GM18909 (cell line): Measurements from ENCODE around the gene NDUFS7.
"Not testable (repeated sequence)": the region's sequence is repeated elsewhere in the genome, so short reads cannot be mapped to it uniquely, and the experiment has no call there.

Experiments
- ATAC-seq: cut with Tn5 transposase; IDR thresholded peaks from one replicate; pipeline ENCODE4 v1.9.1; 2021; ENCODE audit warnings: mild to moderate bottlenecking; ENCODE audit not compliant: unreplicated experiment, poor library complexity

NDUFS7 gene

GRCh38 chr19:1416014-1416841, 32.5 kb downstream of the NDUFS7 start:
- ATAC-seq, result no peak

- no peak for ATAC-seq
These were observed 33.4 kb downstream of the NDUFS7 start for GRCh38 chr19:1417145-1417544.

DNA sequence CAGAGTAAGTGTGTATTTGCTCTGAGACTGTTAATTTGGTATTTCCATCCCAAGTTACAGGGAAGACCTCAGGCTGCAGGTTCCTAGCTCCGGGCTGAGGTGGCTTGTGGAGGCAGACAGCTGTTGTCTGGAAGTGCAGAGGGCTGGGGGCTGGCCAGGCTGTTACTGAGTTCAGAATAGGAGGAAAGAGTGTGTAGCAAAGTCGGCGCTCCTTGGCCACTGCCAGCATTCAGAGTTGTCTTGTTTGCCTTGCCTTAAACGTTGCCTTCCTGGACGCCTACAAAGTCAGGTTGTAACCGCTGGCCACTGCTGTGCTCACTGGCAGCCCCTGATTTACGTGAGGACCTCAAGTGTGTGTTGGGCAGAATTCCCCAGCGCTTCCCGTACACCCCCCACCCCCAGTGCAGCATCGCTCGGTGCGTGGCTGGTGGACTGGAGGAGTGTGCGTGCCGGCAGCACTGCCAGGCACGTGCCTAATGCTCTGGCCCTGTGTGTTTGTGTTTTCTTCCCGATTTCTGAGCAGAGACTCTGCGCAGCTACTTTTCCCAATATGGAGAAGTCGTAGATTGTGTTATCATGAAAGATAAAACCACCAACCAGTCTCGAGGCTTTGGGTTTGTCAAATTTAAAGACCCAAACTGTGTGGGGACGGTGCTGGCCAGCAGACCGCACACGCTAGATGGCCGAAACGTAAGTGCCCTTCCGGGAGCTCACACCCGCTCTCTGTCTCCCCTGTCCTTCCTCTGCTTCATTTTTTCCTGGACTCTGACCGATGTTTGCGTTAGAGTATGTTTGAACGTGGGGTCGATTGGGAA, 34.2 kb downstream of the NDUFS7 start:
- ATAC-seq, result no peak

GRCh38 chr19:1418496-1418775, 34.7 kb downstream of the NDUFS7 start:
- no peak for ATAC-seq

DNA sequence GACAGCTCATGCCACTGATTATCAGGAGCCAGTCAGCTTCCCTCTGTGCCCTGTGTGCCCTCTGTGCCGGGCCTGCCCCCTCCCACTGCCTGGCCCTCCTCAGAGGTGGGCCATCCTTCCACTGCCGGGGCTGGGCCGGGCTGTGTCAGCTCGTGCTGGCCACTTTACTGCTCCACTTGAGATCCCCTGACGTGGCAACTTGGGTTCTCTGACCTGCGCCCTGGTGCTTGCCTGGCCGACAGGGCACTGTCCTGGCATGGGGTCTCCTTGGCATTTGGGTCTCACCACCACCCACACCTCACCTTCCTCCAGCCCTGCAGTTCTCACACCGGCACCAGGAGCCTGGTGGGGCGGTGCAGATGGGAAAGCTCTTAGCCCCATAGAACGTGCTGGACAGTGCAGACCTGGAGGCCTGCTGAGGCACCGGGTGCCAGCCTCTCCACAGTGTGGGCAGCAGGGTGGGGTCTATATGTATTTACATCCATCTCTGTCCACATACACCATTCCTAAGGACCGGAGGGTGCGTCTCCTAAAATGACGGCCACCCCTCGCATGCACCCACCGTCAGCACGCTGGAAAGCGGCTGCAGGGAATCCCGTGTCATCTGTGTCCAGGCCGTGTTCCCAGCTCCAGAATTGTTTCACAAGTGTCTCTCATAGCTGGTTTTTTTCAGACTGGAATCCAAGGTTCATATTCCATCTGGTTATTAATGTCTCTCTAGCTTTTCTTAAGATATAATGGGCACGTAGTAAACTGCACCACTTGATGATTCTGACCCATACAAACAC, 35.4 kb downstream of the NDUFS7 start:
- no peak for ATAC-seq

- ATAC-seq, result not testable (repeated sequence)
These were observed 36.4 kb downstream of the NDUFS7 start for GRCh38 chr19:1420085-1420484.

- ATAC-seq, result no peak
These were observed 36.9 kb downstream of the NDUFS7 start for GRCh38 chr19:1420590-1420989.

- ATAC-seq, result no peak
These were observed 37.7 kb downstream of the NDUFS7 start for GRCh38 chr19:1421218-1421957.

DNA sequence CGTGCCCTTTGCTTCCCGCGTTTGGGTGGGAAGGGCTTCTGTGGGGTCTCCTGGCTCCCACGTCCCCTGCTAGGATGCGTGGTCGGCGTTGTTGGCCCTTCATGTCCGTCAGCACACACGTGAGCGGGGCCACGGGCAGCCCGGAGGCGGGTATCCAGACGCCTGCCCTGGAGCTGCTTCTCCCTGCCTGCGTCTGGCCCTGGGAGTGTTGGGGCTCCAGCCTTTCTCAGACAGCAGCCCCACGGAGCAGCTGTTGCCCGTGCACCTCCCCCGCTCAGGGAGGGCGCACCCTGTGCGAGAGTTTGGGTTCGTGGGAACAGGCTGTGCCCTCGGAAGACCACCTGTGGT, 38.2 kb downstream of the NDUFS7 start:
- ATAC-seq, result no peak

- no peak for ATAC-seq
These were observed 38.7 kb downstream of the NDUFS7 start for GRCh38 chr19:1422360-1422759.

DNA sequence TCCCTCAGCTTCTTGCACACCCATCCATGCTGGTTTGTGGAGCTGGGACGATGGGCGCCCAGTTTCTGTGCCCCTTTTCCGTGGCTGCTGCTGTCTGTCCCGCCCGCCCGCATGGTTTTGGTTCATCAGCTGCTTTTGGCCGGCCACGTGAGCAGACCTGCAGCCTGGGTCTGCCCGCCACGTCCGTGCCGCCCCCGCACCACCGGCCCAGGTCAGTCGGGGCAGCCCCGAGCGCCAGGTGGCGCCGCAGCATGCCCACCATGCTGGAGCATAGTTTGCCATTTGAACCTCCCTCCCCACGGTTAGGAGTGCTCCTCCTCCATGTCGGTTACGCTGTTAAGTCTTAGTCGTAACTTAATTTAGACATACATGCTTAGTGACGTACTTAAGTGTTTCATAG, 39.2 kb downstream of the NDUFS7 start:
- ATAC-seq, result no peak

DNA sequence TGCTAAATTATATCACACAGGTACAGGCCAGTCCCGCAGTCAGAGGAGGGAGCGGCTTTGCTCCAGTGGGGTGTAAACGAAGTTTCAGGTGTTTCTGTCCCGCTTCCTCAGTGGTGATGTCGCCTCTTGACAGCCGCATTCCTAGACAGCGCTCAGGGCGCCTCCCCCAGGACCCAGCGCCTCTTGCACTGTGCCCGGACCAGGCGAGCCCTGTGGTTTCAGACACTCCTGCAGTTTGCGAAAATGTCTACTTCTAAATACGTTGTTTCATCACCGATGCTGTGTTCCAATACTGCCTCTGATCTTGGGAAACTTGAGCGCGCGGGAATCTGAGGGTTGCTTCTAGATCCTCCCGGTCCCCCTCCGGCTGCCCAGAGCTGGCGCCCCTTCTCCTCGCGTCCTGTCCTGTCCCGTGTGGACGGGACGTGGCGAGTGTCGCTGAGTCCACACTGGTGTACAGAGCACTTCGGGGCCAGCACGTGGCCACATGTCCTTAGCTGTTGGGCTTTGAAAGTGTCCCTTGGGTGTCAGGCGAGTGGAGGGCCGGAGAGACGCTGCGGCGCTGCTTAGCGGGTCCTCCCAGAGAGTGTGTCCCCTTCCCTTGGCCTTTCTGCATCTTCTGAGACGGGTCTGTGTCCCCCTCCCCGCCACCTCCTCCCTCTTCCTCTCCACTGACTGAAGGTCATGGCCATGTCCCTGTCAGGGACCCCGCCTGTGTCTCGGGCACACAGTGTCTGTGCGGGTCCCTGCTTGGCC, 39.9 kb downstream of the NDUFS7 start:
- no peak for ATAC-seq

DNA sequence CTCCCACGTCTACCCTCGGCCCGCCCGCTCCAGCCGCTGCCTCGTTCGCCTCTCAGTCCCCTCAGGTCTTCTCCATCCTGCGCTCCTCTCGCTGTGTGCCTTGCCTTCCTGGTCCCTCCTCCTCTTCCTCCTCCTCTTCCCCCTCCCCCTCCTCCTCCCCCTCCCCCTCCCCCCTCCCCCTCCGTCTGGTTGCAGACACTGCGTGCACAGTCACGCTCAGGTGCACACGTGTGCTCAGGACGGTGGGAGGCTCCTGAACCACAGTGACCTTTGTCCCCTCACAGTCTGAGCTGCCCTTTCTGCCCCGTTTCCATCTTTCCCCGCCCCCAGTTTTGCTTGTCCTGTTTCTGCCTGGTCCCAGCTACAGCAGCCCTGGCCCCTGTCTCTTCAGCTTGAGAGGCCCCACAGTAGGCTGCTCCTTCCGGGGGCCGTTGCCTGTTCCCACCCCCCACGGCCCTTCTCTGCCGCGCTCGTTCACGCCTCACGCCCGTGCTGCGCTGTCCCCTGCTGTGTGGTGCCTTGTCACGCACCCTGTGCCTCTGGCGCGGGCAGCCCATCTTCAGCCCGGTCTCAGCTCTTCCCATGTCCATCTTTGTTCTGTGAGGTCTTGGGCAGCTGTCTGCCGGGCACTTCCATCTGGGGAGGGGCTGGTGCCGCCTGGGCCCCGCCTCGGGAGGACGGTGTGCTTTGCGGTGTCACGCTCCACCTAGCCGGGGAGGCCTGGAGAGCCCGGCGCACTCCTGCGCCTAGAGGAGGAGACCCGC, 40.7 kb downstream of the NDUFS7 start:
- ATAC-seq, result no peak

DNA sequence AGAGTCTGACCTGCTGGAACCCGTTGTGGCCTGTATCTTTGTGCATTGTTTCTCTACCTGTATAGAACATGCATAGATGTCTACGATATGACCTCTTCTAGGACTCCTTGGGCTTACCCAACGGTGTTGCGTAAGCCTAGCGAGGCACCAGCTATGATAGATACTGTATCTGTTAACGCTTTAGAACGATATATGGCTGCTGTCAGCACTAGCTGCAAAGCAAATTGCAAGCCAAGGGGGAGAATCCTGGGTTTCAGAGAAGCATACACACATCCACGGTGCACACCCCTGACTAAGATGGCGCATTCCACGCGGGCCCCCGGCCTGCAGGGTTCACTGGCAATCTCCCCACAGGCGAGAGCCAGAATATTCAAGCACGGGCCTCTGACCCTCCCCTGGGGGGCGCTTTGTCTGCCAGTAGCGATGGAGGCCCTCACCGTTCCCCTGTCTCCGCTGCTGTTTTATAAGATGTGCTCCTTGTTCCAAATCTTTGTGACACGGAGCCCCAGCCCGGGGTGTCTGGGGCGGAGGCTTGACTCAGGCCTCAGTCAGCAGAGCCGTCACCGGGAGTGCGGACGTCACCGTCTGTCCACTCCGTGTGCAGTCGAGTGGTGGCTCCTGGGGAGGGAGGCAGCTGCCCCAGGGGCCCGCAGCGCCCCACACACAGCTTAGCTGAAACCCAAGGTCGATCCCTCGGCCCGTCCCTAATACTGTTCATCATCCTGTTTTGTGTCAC, 41.6 kb downstream of the NDUFS7 start:
- ATAC-seq, result no peak

DNA sequence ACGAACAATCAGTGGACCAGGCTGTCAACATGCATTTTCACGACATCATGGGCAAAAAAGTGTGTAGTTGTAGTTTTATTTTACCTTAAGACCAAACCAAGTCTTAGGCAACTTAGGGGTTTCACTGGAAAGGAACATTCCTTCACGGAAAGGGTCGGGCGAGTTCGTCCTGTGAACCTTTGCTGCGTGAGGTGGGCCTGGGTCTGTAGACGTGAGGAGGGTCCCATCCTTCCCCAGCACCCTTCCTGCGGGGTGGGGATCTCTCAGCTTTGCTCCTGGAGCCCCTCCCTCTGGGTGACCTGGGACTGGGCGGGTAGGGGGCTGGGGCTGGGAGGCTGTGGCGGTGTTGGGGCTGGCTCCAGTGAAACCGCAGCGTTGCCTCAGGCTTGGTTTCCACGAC, 42.2 kb downstream of the NDUFS7 start:
- no peak for ATAC-seq

DNA sequence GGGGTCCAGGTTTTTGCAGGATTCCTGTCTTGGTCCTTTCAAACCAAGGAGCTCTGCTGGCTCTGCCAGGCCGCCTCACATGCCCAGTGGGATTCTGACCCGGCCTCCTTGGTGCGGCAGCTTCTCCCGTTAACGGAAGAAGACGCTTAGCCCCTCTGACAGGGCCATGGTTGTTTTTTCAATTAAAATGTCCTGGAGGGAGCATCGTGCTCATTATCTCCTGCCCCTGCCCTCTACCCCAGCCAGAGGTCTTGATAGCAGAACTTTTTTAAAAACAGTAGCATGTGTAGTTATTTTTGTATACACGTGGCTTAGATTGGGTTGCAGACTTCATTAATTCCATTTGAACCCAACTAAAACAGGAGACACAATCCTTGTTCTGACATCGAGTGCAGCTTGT, 43.0 kb downstream of the NDUFS7 start:
- no peak for ATAC-seq

GRCh38 chr19:1427221-1427920, 43.7 kb downstream of the NDUFS7 start:
- no peak for ATAC-seq
